Astrocyte of the cerebellum (primary cell): ENCODE measurements around the gene CAVIN2.
A peak's percentile ranks its signal among the peaks of the same experiment; 100 is the strongest.

Experiments used
- DNase-seq: peaks from one replicate; pipeline ENCODE4 v3.0.0-alpha.2; 2011; ENCODE audit warnings: low read depth
- H3K4me3 ChIP-seq: 2 replicates; pipeline ENCODE4 v1.5.1; 2011; ENCODE audit warnings: mild to moderate bottlenecking, low read depth, low read length, moderate library complexity
- in situ Hi-C: cut with HindIII; loops from 2 replicates; pipeline ENCODE4 v1.10.0; 2017; ENCODE audit warnings: low sequenced_read_pairs
- TF ChIP-seq, protein P1 (sequence below): IDR thresholded peaks from 2 replicates; pipeline ENCODE4 v1.5.1; 2012; ENCODE audit warnings: low read length, low read depth, moderate library complexity, mild to moderate bottlenecking; ENCODE audit errors: missing control alignments

CAVIN2 gene

DNA sequence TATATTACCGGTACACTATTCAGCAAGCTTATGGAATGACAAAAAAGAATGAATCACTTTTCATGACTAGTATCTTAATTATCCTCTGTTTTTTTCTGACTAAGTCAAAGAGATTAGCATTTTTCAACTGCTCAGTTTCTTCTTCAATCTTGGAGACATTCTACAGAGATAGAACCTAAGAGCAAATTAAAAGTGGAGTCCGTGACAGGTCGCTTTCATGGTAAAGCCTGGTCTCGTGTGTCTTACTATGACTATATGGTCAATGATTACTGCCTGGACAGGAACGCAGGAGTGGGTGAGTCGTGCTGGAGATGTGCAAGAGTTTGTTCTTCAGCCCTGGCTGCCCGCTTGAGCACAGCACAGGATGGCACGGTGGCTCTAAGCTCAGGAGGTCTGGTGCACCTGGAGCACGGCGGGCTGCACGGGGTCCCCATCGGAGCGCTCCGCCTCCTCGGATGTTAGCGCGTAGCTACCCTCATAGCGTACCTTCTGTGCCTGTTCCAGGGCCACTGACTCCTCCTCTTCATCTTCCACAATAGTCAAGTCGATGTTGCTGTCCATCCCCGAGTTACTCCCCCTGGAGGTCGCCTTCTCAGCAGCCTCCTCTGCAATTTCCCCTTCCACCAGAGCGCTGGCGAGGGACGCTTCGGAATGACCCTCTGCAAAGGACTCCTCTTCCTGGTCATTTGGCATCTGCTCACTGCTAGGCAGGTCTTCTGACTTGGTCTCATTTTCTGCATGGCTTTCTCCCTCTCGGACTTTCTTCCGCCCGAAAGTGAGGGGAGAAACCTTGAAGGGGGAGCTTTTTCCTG is 11.1 kb downstream of the CAVIN2 start:
- no peak overlapping the region for H3K4me3 ChIP-seq
- in situ Hi-C loops: no loop called here
- TF ChIP-seq, protein P1, sequence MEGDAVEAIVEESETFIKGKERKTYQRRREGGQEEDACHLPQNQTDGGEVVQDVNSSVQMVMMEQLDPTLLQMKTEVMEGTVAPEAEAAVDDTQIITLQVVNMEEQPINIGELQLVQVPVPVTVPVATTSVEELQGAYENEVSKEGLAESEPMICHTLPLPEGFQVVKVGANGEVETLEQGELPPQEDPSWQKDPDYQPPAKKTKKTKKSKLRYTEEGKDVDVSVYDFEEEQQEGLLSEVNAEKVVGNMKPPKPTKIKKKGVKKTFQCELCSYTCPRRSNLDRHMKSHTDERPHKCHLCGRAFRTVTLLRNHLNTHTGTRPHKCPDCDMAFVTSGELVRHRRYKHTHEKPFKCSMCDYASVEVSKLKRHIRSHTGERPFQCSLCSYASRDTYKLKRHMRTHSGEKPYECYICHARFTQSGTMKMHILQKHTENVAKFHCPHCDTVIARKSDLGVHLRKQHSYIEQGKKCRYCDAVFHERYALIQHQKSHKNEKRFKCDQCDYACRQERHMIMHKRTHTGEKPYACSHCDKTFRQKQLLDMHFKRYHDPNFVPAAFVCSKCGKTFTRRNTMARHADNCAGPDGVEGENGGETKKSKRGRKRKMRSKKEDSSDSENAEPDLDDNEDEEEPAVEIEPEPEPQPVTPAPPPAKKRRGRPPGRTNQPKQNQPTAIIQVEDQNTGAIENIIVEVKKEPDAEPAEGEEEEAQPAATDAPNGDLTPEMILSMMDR: peak; percentile 3
- DNase-seq: no peak

DNA sequence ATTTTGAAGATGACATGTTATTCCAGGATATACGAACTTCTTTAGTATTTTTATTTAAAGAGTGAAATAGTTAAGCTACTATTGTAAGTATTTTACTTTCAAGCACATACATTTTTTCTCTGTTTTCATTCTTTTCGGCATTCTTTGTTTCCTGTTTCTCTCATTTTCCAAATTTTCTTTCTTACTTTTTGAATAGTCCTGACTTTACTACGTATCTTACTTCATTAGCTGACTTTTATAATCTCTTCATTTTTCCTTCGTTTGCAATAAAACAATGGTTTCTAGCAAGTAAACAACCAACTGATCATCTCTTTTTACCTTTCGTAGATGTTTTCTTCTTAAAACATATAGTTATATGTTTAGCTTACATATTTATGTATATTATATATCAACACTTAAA is 11.8 kb downstream of the CAVIN2 start:
- TF ChIP-seq, protein P1: no peak
- in situ Hi-C loops: no loop called here
- H3K4me3 ChIP-seq: no peak overlapping the region
- DNase-seq: no peak

GRCh38 chr2:191833356-191833755 is 13.5 kb downstream of the CAVIN2 start:
- TF ChIP-seq, protein P1: no peak
- in situ Hi-C loops: no loop called here
- DNase-seq: no peak
- H3K4me3 ChIP-seq: no peak overlapping the region

- in situ Hi-C loops: no loop called here
- DNase-seq: no peak
- H3K4me3 ChIP-seq: no peak overlapping the region
- TF ChIP-seq, protein P1: no peak
Observed at GRCh38 chr2:191832668-191833067, 14.2 kb downstream of the CAVIN2 start.

DNA sequence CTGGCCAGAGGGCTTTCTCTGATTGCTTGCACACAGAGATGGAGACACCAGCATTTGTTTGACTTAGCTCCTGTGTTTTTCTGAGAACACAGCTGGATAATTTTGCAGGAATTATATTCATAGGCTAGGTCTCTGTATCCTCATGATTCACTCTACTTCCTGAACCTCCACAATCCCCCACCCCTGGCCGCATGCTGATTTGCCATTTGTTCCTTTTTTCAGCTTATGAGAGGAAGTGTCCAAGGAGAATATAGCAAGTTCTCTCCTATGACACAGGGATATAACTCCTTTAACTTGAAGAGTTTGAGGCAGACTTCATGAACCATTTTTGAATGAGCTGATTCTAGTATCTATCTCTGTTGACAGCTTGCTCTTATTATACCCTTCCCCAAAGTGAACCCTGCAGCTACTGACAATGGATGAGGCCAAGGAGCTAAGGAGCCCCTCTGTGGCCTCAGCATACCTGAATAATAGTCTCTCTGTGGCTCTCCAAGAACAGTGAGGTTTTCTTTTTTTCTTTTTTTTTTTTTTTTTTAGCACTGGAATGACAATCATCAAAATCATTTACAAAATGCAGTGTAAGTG is 15.4 kb downstream of the CAVIN2 start:
- TF ChIP-seq, protein P1: no peak
- in situ Hi-C loops: no loop called here
- no peak for DNase-seq
- H3K4me3 ChIP-seq: no peak overlapping the region

DNA sequence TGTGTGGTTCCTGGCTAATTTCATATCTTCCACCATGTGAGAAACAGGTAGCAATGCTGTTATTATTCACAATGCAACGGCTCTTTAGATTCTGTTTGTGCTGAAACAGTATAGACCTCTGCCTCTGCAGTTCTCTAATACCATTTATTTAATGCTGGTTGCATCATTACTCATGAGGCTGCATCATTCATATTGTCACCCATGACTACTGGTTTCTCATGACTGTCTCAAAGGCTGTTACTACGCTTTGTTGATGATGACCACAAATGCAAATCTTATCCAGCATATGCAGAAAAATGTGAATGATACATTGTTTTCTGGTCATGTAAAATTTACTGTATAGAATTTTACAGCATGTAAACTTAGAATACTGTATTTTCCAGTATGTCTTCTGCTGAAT is 22.5 kb downstream of the CAVIN2 start:
- in situ Hi-C loops: loop anchor here (25.0 kb wide), 1 partner anchor 262 kb away; no protein-coding TSS in a partner anchor
- TF ChIP-seq, protein P1: no peak
- no peak overlapping the region for H3K4me3 ChIP-seq
- DNase-seq: no peak
